AG09309 (cell line): Measurements from ENCODE around the gene AK9.

Experiments
- DNase-seq: peaks from one replicate; pipeline ENCODE4 v3.0.0-alpha.2; 2010; ENCODE audit warnings: low read depth
- H3K4me3 ChIP-seq: 2 replicates; pipeline ENCODE4 v1.5.1; 2011; ENCODE audit warnings: mild to moderate bottlenecking, low read depth, low read length, moderate library complexity; ENCODE audit not compliant: control insufficient read depth
- TF ChIP-seq, protein P1 (sequence below): IDR thresholded peaks from 2 replicates; pipeline ENCODE4 v1.5.1; 2011; ENCODE audit warnings: mild to moderate bottlenecking, low read depth, low read length, inconsistent platforms; ENCODE audit not compliant: insufficient read depth, control insufficient read depth; ENCODE audit errors: missing control alignments

The AK9 gene

DNA sequence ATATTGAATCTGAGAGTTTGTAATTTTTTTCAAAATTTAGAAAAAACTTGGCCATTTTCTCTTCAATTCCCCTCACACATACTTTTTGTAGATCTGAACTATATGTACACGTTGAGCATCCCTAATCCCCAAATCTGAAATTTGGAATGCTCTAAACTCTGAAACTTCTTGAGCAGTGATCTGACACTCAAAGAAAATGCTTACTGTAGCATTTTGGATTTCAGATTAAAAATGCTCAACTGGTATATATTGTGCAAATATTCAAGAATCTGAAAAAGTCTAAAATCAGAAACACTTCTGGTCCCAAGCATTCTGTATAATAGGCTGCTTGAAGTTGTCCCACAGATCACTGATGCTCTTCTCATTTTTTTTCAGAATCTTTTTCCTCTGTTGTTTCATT lies 129.2 kb downstream of the AK9 start:
- no peak for DNase-seq
- no peak overlapping the region for H3K4me3 ChIP-seq
- TF ChIP-seq, protein P1, sequence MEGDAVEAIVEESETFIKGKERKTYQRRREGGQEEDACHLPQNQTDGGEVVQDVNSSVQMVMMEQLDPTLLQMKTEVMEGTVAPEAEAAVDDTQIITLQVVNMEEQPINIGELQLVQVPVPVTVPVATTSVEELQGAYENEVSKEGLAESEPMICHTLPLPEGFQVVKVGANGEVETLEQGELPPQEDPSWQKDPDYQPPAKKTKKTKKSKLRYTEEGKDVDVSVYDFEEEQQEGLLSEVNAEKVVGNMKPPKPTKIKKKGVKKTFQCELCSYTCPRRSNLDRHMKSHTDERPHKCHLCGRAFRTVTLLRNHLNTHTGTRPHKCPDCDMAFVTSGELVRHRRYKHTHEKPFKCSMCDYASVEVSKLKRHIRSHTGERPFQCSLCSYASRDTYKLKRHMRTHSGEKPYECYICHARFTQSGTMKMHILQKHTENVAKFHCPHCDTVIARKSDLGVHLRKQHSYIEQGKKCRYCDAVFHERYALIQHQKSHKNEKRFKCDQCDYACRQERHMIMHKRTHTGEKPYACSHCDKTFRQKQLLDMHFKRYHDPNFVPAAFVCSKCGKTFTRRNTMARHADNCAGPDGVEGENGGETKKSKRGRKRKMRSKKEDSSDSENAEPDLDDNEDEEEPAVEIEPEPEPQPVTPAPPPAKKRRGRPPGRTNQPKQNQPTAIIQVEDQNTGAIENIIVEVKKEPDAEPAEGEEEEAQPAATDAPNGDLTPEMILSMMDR: no peak

DNA sequence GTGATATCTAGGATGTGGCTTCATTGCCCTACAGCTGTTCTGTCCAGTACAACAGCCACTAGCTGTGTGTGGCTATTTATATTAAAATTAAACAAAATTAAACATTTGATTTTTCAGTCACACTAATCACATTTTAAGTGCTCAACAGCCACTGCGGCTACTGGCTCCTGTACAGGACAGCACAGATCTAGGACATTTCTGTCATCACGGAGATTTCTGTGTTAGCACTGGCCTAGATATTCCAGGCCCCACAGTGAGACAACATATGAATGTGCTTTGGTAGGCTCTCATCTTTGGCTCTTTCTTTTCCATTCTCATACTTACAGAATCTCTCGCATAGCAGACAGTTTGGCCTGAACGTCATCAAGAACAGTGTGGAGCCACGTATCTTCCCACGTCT lies 159.6 kb downstream of the AK9 start:
- TF ChIP-seq, protein P1: no peak
- no peak for DNase-seq
- H3K4me3 ChIP-seq: no peak overlapping the region

DNA sequence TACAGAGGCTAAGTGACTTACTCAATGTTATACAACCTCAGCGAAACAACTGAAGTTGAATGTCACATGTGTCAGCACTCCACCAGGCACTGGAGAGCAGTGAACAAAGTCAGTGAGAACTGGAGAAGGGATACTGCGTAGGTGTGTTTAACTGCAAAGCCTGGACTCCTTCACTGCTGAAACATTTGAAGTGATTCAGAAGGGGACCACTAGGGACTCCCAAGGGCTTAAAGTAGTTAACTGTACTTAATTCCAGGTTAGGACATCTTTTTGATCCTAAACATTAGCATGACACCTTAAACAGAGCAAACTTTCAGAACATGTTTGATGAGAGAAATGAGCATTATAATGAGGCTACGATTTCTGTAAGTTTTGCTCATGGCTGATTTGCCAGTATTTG lies 163.0 kb downstream of the AK9 start:
- TF ChIP-seq, protein P1: no peak
- H3K4me3 ChIP-seq: no peak overlapping the region
- DNase-seq: no peak

DNA sequence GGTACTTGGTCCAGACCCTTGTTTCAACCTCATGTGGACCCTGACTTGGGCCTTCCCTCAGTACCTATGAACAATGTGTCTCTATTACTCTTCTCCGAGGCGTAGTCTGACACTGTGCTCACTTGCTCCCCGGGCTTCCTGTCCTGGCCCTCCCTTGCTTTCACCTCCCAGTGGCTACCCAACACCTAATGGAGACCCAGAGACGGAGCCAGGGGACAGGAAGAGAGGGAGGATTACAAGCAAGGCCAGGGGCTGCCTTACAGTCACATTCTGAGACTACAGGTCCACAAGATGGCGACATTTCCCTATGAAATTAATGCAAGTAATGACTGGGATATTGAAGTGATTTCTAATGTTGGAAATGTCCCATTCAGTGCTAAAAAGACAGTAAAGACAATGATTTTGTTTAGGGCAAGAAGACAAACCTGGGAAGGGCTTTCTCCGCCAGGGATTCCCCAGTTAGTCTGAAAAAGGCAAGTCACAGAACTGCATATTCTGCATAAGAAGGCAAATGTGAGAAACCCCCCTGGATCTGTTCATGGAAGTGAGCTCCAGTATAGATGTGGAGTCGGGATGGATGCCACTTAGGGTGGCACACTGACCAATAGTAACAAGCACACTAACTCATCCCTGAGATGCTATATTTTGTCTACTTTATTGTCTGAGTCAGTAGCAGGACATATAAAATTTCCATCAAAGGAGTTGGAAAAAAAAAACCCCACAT lies 163.9 kb downstream of the AK9 start:
- H3K4me3 ChIP-seq: no peak overlapping the region
- TF ChIP-seq, protein P1: peak; percentile 66
- peak; percentile 38 for DNase-seq

DNA sequence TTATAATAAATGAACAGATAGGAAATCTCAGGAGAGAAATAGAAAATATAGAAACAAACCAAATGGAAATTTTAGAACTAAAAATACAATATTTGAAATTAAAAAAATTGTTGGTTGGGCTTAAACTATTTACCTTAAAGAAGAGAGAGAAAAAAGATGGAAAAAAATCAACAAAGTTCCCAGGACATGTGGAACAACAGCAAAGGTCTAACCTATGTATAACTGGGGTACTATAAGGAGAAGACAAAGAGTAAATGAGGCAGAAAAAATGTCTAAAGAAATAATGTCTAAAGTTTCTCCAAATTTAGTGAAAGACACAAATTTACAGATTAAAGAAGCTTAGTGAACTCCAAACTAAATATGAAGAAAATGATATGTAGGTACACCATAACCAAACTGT lies 166.9 kb downstream of the AK9 start:
- TF ChIP-seq, protein P1: no peak
- no peak for DNase-seq
- H3K4me3 ChIP-seq: no peak overlapping the region

DNA sequence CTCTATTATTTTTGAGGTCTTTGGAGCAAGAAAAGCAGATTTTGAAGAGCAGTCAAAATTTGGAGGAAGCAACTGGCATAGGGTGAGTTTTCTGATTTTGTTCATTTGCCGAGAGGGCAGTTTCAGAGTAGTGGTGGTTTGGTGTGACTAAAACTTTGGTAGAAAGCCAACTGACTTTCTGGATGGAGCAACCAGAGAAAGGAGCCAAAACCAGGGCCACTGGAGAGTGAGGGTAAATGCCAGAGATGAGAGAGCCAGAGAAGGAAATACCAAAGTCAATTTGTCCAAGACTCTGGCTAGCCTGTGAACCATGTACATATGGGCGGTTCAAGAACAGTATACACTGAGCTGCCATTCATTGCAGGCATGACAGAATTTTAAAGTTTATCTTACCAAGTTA lies 167.5 kb downstream of the AK9 start:
- H3K4me3 ChIP-seq: no peak overlapping the region
- peak; percentile 58 for DNase-seq
- TF ChIP-seq, protein P1: no peak
